ENCODE measurements around the gene DBNDD1. TPM values are rescaled to one million over a fixed set of nuclear protein-coding genes. Genes with fewer than 3 reads are reported as not detected.

Gene DBNDD1
- total and polyA plus RNA-seq, 2 experiments from 2014 or later = 1.4 to 3.1 TPM

- no peak for DNase-seq
- H3K9ac ChIP-seq = no peak overlapping the region
- H3K79me2 ChIP-seq (ENCODE audit: insufficient read depth) = no peaks in the 10 kb centered on the region
- peaks cover 15% of the 10 kb centered on the region; the same call in 1 of the 2 replicates for H3F3A ChIP-seq (ENCODE audit: insufficient read depth)
- no peaks in the 10 kb centered on the region for H3K9me2 ChIP-seq (ENCODE audit: insufficient read depth)
- no peak overlapping the region for H2AFZ ChIP-seq
- TF ChIP-seq EZH2 (IDR thresholded peaks at IDR 0.05; ENCODE audit: insufficient read depth, poor library complexity, severe bottlenecking) (no peak), EZH2phosphoT487 (IDR thresholded peaks at IDR 0.05; ENCODE audit: insufficient read depth, low read depth) (no peak)
- H3K4me3 ChIP-seq = no peak overlapping the region
- H3K27me3 ChIP-seq (replicated peaks; ENCODE audit: insufficient read depth) = no peaks in the 10 kb centered on the region
- in situ Hi-C loops (cut with MboI) = no loop called here
- H4K20me1 ChIP-seq (ENCODE audit: insufficient read depth) = no peaks in the 10 kb centered on the region
- no peak overlapping the region for H3K27ac ChIP-seq
- no peaks in the 10 kb centered on the region for H3K36me3 ChIP-seq (ENCODE audit: low read depth)
- no peaks in the 10 kb centered on the region for H3K9me3 ChIP-seq (ENCODE audit: low read depth)
- H3K4me1 ChIP-seq (ENCODE audit: insufficient read depth) = peaks cover 13% of the 10 kb centered on the region
- 38 to 39% methylated on average over 4 of the region's 4 CpGs for WGBS, 2 experiments (ENCODE audit: low coverage in 1 of 2, low lambda C conversion rate in 2 of 2, missing lambda C conversion rate in 2 of 2)
- no peak overlapping the region for H3K4me2 ChIP-seq (ENCODE audit: unreplicated experiment)
Measured at GRCh38 chr16:90055371-90055770, 36.1 kb upstream of the DBNDD1 start.

- TF ChIP-seq EZH2 (IDR thresholded peaks at IDR 0.05; ENCODE audit: insufficient read depth, poor library complexity, severe bottlenecking) (no peak), EZH2phosphoT487 (IDR thresholded peaks at IDR 0.05; ENCODE audit: insufficient read depth, low read depth) (no peak)
- Histone ChIP-seq H4K20me1 (ENCODE audit: insufficient read depth) (no peaks in the 10 kb centered on the region), H2AFZ (no peak overlapping the region), H3K4me1 (ENCODE audit: insufficient read depth) (peaks cover 13% of the 10 kb centered on the region), H3F3A (ENCODE audit: insufficient read depth) (peaks cover 15% of the 10 kb centered on the region; the same call in 1 of the 2 replicates), H3K9ac (no peak overlapping the region), H3K79me2 (ENCODE audit: insufficient read depth) (no peaks in the 10 kb centered on the region), H3K4me3 (no peak overlapping the region), H3K4me2 (ENCODE audit: unreplicated experiment) (no peak overlapping the region), H3K27me3 (replicated peaks; ENCODE audit: insufficient read depth) (no peaks in the 10 kb centered on the region), H3K9me2 (ENCODE audit: insufficient read depth) (no peaks in the 10 kb centered on the region), H3K27ac (no peak overlapping the region), H3K9me3 (ENCODE audit: low read depth) (no peaks in the 10 kb centered on the region), H3K36me3 (ENCODE audit: low read depth) (no peaks in the 10 kb centered on the region)
- in situ Hi-C loops (cut with MboI) = no loop called here
- 18 to 26% methylated on average over 4 of the region's 4 CpGs for WGBS, 2 experiments (ENCODE audit: low coverage in 1 of 2, low lambda C conversion rate in 2 of 2, missing lambda C conversion rate in 2 of 2)
- DNase-seq = no peak
Measured at GRCh38 chr16:90054554-90054953, 35.3 kb upstream of the DBNDD1 start.

DNA sequence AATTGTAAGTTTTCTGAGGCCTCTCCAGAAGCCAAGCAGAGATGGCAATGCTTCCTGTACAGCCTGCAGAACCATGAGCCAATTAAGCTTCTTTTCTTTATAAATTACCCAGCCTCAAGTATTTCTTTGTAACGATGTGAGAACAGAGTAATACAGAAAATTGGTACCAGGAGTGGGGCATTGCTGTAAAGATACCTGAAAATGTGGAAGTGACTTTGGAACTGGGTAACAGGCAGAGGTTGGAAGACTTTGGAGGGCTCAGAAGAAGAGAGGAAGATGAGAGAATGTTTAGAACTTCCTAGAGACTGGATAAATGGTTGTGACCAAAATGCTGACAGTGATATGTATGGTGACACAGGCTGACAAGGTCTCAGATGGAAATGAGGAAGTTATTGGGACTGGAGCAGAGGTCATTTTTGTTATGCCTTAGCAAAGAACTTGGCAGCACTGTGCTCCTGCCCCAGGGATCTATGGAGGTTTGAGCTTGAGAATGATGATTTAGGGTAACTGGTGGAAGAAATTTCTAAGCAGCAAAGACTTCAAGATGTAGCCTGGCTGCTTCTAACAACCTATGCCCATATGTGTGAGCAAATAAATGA, 34.7 kb upstream of the DBNDD1 start:
- no peaks in the 10 kb centered on the region for H3K9me2 ChIP-seq (ENCODE audit: insufficient read depth)
- WGBS, 2 experiments (ENCODE audit: low coverage in 1 of 2, low lambda C conversion rate in 2 of 2, missing lambda C conversion rate in 2 of 2) = 10 to 21% methylated on average over 1 of the region's 1 CpG
- no peak overlapping the region for H3K4me3 ChIP-seq
- H3K27ac ChIP-seq = no peak overlapping the region
- H3K4me2 ChIP-seq (ENCODE audit: unreplicated experiment) = no peak overlapping the region
- H4K20me1 ChIP-seq (ENCODE audit: insufficient read depth) = no peaks in the 10 kb centered on the region
- in situ Hi-C loops (cut with MboI) = no loop called here
- H3K79me2 ChIP-seq (ENCODE audit: insufficient read depth) = no peaks in the 10 kb centered on the region
- no peak for DNase-seq
- no peaks in the 10 kb centered on the region for H3K27me3 ChIP-seq (replicated peaks; ENCODE audit: insufficient read depth)
- no peaks in the 10 kb centered on the region for H3K36me3 ChIP-seq (ENCODE audit: low read depth)
- no peaks in the 10 kb centered on the region for H3K9me3 ChIP-seq (ENCODE audit: low read depth)
- no peak overlapping the region for H2AFZ ChIP-seq
- peaks cover 15% of the 10 kb centered on the region; the same call in 1 of the 2 replicates for H3F3A ChIP-seq (ENCODE audit: insufficient read depth)
- peaks cover 13% of the 10 kb centered on the region for H3K4me1 ChIP-seq (ENCODE audit: insufficient read depth)
- no peak for TF ChIP-seq EZH2 (IDR thresholded peaks at IDR 0.05; ENCODE audit: insufficient read depth, poor library complexity, severe bottlenecking)
- no peak for TF ChIP-seq EZH2phosphoT487 (IDR thresholded peaks at IDR 0.05; ENCODE audit: insufficient read depth, low read depth)
- H3K9ac ChIP-seq = no peak overlapping the region

GRCh38 chr16:90050969-90051368, 31.7 kb upstream of the DBNDD1 start:
- H3K79me2 ChIP-seq (ENCODE audit: insufficient read depth) = no peaks in the 10 kb centered on the region
- TF ChIP-seq EZH2phosphoT487 (IDR thresholded peaks at IDR 0.05; ENCODE audit: insufficient read depth, low read depth) = no peak
- no peak for TF ChIP-seq EZH2 (IDR thresholded peaks at IDR 0.05; ENCODE audit: insufficient read depth, poor library complexity, severe bottlenecking)
- H3K9ac ChIP-seq = no peak overlapping the region
- no peaks in the 10 kb centered on the region for H4K20me1 ChIP-seq (ENCODE audit: insufficient read depth)
- in situ Hi-C loops (cut with MboI) = no loop called here
- no peak overlapping the region for H3K4me3 ChIP-seq
- H3K9me2 ChIP-seq (ENCODE audit: insufficient read depth) = no peaks in the 10 kb centered on the region
- H3F3A ChIP-seq (ENCODE audit: insufficient read depth) = no peaks in the 10 kb centered on the region; the same call in 1 of the 2 replicates
- WGBS, 2 experiments (ENCODE audit: low coverage in 1 of 2, low lambda C conversion rate in 2 of 2, missing lambda C conversion rate in 2 of 2) = 90 to 94% methylated on average over 10 of the region's 10 CpGs
- no peaks in the 10 kb centered on the region for H3K27me3 ChIP-seq (replicated peaks; ENCODE audit: insufficient read depth)
- H3K4me2 ChIP-seq (ENCODE audit: unreplicated experiment) = no peak overlapping the region
- H3K9me3 ChIP-seq (ENCODE audit: low read depth) = no peaks in the 10 kb centered on the region
- H3K36me3 ChIP-seq (ENCODE audit: low read depth) = no peaks in the 10 kb centered on the region
- H2AFZ ChIP-seq = no peak overlapping the region
- H3K4me1 ChIP-seq (ENCODE audit: insufficient read depth) = 0 out of 2 replicates have a peak, but pooled peaks cover 7% of the 10 kb centered on the region
- no peak overlapping the region for H3K27ac ChIP-seq
- DNase-seq = no peak
